Aorta (tissue), 5 donors: ENCODE results near the gene TSHZ3. TPM values are rescaled to one million over a fixed set of nuclear protein-coding genes. Genes with fewer than 3 reads are reported as not detected.

ENCODE experiments used
- ATAC-seq: fragments of 200-7000 bp; cut with Tn5 transposase; one replicate; pipeline ENCODE4 v1.9.1; 2022; ENCODE audit warnings: moderate library complexity; ENCODE audit not compliant: low FRiP score
- DNase-seq, 2 donors: peaks; one replicate each; pipeline ENCODE4 v3.0.0-alpha.2; 2020
- H3K27ac ChIP-seq, 2 donors: one replicate each; pipeline ENCODE4 v1.5.1; 2013; ENCODE audit warnings: low read length in 2 of 2, mild to moderate bottlenecking in 2 of 2, moderate library complexity in 2 of 2, control low read depth in 1 of 2, inconsistent platforms in 1 of 2, low read depth in 1 of 2
- H3K27me3 ChIP-seq, 2 donors: one replicate each; pipeline ENCODE4 v1.6.1; 2013; ENCODE audit warnings: control low read depth in 1 of 2, low read length in 1 of 2, mild to moderate bottlenecking in 1 of 2, moderate library complexity in 1 of 2; ENCODE audit not compliant: insufficient read depth in 2 of 2, control insufficient read depth in 1 of 2
- H3K36me3 ChIP-seq, 2 donors: one replicate each; pipeline ENCODE4 v1.6.1; 2013; ENCODE audit warnings: control low read depth in 1 of 2, low read length in 1 of 2, mild to moderate bottlenecking in 1 of 2; ENCODE audit not compliant: insufficient read depth in 2 of 2, control insufficient read depth in 1 of 2
- H3K4me1 ChIP-seq, 2 donors: one replicate each; pipeline ENCODE4 v1.6.1; 2013; ENCODE audit warnings: low read length in 2 of 2, control low read depth in 1 of 2, mild to moderate bottlenecking in 1 of 2, moderate library complexity in 1 of 2; ENCODE audit not compliant: insufficient read depth in 2 of 2, control insufficient read depth in 1 of 2
- H3K4me3 ChIP-seq, 2 donors: one replicate each; pipeline ENCODE4 v1.5.1; 2013; ENCODE audit warnings: low read length in 2 of 2, control low read depth in 1 of 2, mild to moderate bottlenecking in 1 of 2
- H3K9me3 ChIP-seq: one replicate; pipeline ENCODE4 v1.6.1; 2013; ENCODE audit warnings: mild to moderate bottlenecking, low read length; ENCODE audit not compliant: control insufficient read depth
- WGBS, 2 donors: extraction: QIAGEN DNeasy Blood & Tissue Kit; methylation state at CpG; one replicate each; pipeline ENCODE4 v1.1.7; 2013; 5-methylcytosine and 5-hydroxymethylcytosine counted together
- intact Hi-C, 2 donors: fragments of 100-400 bp; cut with DNase I; formaldehyde crosslinking; loops; one replicate each; pipeline versions ENCODE4 v1.14.2 to v1.15.0; 2022
- polyA plus RNA-seq, 2 donors: library from polyadenylated mRNA; stranded (reverse); fragments of 200-250 nt; gene quantifications; one replicate each; pipeline ENCODE4 v1.2.3, GENCODE V29; 2013
- total RNA-seq, 2 donors: library from RNA; stranded (reverse); fragmentation: NEBNext Ultra II Directional; extraction: Animal tissue kit (Norgen Biotek cat#: 25700); gene quantifications; one replicate each; pipeline ENCODE4 v1.2.1, GENCODE V29; 2021
- donor health status: healthy with polysubstance abuse.
- donor health status: Bipolar disorder and iron deficiency.
- donor health status: DM: no; HTN: no; CAD: no.
- donor health status: DM: no; HTN: no; CAD: no.
- donor health status: DM: yes; HTN: yes; CAD: no.

The TSHZ3 gene
- total and polyA plus RNA-seq, 4 donors, result 3.0 to 20.6 (median 10.8) TPM

- intact Hi-C loops, result no loop called here
- Histone ChIP-seq H3K27ac (no peak overlapping the region), H3K9me3 (no peaks in the 10 kb centered on the region), H3K36me3 (no peaks in the 10 kb centered on the region), H3K4me1 (no peaks in the 10 kb centered on the region), H3K4me3 (no peak overlapping the region), H3K27me3 (no peaks in the 10 kb centered on the region)
- ATAC-seq (no peak), DNase-seq (no peak)
- 89 to 100% methylated on average over 1 of the region's 1 CpG for WGBS, 2 donors
Observed at GRCh38 chr19:31383553-31383952, 34.3 kb upstream of the TSHZ3 start.

DNA sequence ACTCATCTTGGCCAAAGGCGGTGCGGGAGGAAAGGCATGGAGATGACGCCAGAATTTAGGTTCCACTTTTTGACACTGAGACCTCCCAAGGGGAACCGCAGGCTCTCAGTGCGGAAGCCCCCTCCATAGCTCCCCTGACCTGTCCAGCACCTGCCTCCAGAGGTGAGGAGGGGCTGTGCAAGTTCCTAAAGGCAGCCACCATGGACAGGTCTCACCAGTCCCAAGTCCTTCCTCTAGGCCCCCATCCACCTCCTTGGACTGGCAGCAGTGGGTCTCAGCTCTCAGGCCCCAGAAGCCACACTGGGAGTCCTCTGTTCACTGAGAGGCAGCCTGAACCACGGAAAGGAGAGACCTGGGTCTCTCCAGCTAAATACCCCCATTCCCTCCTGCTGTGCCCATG, 31.6 kb upstream of the TSHZ3 start:
- DNase-seq (no peak), ATAC-seq (no peak)
- WGBS, 2 donors, result 91 to 93% methylated on average over 6 of the region's 6 CpGs

DNA sequence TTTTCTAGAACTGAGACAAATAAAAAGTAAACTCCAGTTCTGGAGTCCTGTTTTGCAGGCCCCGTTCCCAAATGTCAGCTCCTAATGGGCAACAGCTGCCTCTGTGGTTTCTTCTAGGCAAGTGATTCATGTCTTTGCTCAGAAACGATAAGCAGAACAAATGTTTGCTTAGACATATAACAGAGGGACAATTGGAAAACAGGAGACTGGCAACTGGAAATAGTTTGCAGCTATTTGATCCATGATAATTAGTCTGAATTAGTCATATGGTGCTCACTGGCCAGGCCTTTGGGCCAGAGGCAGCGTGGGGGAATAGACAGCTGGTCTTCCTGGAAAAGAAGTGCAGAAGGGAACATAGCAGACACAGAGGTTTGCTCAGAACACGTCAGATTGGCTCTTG, 29.2 kb upstream of the TSHZ3 start:
- Histone ChIP-seq H3K9me3 (no peaks in the 10 kb centered on the region), H3K27ac (no peak overlapping the region), H3K4me3 (no peak overlapping the region), H3K4me1 (no peaks in the 10 kb centered on the region), H3K27me3 (no peaks in the 10 kb centered on the region), H3K36me3 (no peaks in the 10 kb centered on the region)
- intact Hi-C loops, result no loop called here
- WGBS, 2 donors, result 22 to 35% methylated on average over 4 of the region's 4 CpGs
- peak; percentile 31 for ATAC-seq
- DNase-seq, result no peak

More for the DNA sequence above, 31.6 kb upstream of the TSHZ3 start:
- no peak overlapping the region for H3K27ac ChIP-seq
- H3K4me1 ChIP-seq, result no peaks in the 10 kb centered on the region
- no peaks in the 10 kb centered on the region for H3K9me3 ChIP-seq
- intact Hi-C loops, result no loop called here
- H3K27me3 ChIP-seq, result no peaks in the 10 kb centered on the region
- no peaks in the 10 kb centered on the region for H3K36me3 ChIP-seq
- no peak overlapping the region for H3K4me3 ChIP-seq

DNA sequence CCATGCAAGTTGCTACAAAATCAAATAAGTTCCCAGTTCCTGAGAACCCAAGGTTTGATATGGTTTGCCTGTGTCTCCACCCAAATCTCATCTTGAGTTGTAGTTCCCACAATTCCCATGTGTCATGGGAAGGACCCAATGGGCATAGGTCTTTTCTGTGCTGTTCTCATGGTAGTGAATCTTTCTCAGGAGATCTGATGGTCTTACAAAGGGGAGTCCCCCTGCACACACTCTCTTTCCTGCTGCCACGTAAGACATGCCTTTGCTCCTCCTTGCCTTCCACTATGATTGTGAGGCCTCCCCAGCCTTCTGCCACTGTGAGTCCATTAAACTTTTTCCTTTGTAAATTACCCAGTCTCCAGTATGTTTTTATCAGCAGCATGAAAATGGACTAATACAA, 28.5 kb upstream of the TSHZ3 start:
- no peak overlapping the region for H3K27ac ChIP-seq
- DNase-seq (no peak), ATAC-seq (no peak)
- H3K4me3 ChIP-seq, result no peak overlapping the region
- intact Hi-C loops, result no loop called here
- no peaks in the 10 kb centered on the region for H3K36me3 ChIP-seq
- H3K4me1 ChIP-seq, result no peaks in the 10 kb centered on the region
- H3K9me3 ChIP-seq, result no peaks in the 10 kb centered on the region
- H3K27me3 ChIP-seq, result no peaks in the 10 kb centered on the region
- 82 to 90% methylated on average over 1 of the region's 1 CpG for WGBS, 2 donors

DNA sequence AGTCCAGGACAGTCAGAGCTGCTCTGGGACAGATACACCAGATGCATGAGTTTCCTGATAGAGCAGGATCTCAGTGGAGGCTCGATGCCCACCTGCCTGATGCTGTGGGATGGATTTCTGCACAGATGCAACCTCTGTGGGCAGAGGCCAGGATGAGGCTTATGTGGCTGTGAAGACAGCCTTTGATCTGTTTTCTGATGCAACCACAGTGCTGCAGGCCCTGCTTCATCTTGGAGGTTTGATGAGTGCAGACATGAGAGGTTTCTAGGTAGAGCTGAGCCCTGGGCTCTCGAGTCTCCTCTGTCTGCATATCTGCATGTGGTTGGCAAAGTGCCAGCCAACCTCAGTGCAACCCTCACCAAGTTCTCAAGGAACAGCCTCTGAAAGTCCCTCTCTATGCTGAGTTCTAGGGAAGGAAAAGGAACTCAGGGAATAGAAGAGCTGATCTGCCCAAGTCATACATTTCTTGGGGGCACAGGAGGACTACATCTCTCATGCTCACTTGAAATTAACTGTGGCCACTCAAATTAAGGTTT, 23.1 kb upstream of the TSHZ3 start:
- H3K4me3 ChIP-seq, result no peak overlapping the region
- intact Hi-C loops, result no loop called here
- WGBS, 2 donors, result 54 to 57% methylated on average over 2 of the region's 2 CpGs
- no peak for DNase-seq
- H3K27me3 ChIP-seq, result no peaks in the 10 kb centered on the region
- no peaks in the 10 kb centered on the region for H3K4me1 ChIP-seq
- no peak overlapping the region for H3K27ac ChIP-seq
- no peaks in the 10 kb centered on the region for H3K36me3 ChIP-seq
- no peak for ATAC-seq
- H3K9me3 ChIP-seq, result no peaks in the 10 kb centered on the region

GRCh38 chr19:31370216-31370615, 21.0 kb upstream of the TSHZ3 start:
- no peak for DNase-seq
- H3K4me1 ChIP-seq, result no peaks in the 10 kb centered on the region
- no peak for ATAC-seq
- WGBS, 2 donors, result 47 to 54% methylated on average over 5 of the region's 5 CpGs
- intact Hi-C loops, result no loop called here
- H3K27me3 ChIP-seq, result no peaks in the 10 kb centered on the region
- no peak overlapping the region for H3K4me3 ChIP-seq
- no peaks in the 10 kb centered on the region for H3K9me3 ChIP-seq
- no peak overlapping the region for H3K27ac ChIP-seq
- H3K36me3 ChIP-seq, result no peaks in the 10 kb centered on the region

DNA sequence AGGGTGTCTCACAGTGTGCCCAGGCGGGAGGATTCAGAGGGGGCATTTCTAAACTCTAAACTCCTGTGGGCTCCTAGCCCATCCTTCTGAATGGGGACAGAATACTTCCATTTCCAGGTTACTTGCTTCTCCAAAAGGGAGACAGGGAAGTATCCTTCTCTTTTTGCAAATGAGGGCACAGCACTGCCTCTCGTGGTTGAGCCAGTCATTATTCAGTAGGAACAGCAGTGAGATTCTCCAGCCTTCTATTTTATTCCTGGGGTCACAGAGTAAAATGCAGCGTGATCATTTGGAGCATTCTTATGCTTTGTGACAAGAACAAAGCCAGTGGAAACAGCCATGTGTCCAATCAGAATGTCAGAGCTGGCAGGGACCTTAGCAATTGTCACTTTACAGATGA, 15.7 kb upstream of the TSHZ3 start:
- 65% methylated on average over 3 of the region's 3 CpGs for WGBS, 2 donors
- Histone ChIP-seq H3K4me1 (no peaks in the 10 kb centered on the region), H3K4me3 (no peak overlapping the region), H3K36me3 (no peaks in the 10 kb centered on the region), H3K9me3 (no peaks in the 10 kb centered on the region), H3K27me3 (no peaks in the 10 kb centered on the region), H3K27ac (no peak overlapping the region)
- DNase-seq (no peak), ATAC-seq (no peak)
- intact Hi-C loops, result no loop called here

DNA sequence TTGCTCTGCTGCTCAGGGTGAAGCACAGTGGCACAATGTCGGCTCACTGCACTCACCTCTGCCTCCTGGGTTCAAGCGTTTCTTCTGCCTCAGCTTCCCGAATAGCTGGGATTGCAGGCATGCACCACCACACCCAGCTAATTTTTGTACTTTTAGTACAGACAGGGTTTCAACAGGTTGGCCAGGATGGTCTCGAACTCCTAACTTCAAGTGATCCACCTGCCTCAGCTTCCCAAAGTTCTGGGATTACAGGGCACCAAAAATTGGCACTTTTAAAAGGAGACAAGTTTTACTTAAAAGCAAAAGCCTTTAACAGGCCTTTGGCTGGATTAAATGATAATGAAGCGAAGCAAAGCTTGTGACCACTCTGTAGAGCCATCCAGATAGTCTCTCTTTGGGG, 12.5 kb upstream of the TSHZ3 start:
- 93 to 96% methylated on average over 5 of the region's 5 CpGs for WGBS, 2 donors
- H3K4me3 ChIP-seq, result no peak overlapping the region
- DNase-seq, result no peak
- H3K4me1 ChIP-seq, result no peaks in the 10 kb centered on the region
- ATAC-seq, result no peak
- H3K27ac ChIP-seq, result no peak overlapping the region
- intact Hi-C loops, result no loop called here
- no peaks in the 10 kb centered on the region for H3K36me3 ChIP-seq
- no peaks in the 10 kb centered on the region for H3K27me3 ChIP-seq
- no peaks in the 10 kb centered on the region for H3K9me3 ChIP-seq

DNA sequence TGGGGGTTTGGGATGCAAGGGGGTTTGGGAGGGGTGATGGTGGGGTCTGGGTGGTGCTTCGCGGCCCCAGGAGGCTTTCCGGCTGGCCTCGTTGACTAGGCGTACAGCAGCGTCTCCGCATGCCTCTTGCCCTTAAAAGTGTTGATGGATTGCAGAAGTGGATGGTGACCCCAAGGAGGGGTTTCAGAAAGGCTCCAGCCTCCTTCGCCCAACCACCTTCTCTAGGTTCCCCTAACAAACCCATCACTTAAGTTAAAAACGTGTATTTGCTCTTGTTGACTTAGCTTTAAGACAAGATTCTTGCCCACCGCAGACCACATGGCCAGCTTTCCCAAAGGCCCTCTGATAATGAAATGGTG, 8.1 kb upstream of the TSHZ3 start:
- Histone ChIP-seq H3K27me3 (no peaks in the 10 kb centered on the region), H3K36me3 (no peaks in the 10 kb centered on the region), H3K4me1 (no peaks in the 10 kb centered on the region), H3K4me3 (no peak overlapping the region), H3K9me3 (no peaks in the 10 kb centered on the region), H3K27ac (no peak overlapping the region)
- ATAC-seq (no peak), DNase-seq (no peak)
- 41 to 55% methylated on average over 6 to 10 of the region's 10 CpGs for WGBS, 2 donors
- intact Hi-C loops, result loop anchor here in 1 of 2 donors (10.0 kb wide), 1 partner anchor 1218 kb away; no protein-coding TSS in a partner anchor
